ENCODE data around the gene FGR. TPM values are rescaled to one million over a fixed set of nuclear protein-coding genes. Genes with fewer than 3 reads are reported as not detected.
A peak's percentile ranks its signal among the peaks of the same experiment; 100 is the strongest.

Gene FGR
- total and polyA plus RNA-seq, 2 experiments from 2014 or later = not detected

DNA sequence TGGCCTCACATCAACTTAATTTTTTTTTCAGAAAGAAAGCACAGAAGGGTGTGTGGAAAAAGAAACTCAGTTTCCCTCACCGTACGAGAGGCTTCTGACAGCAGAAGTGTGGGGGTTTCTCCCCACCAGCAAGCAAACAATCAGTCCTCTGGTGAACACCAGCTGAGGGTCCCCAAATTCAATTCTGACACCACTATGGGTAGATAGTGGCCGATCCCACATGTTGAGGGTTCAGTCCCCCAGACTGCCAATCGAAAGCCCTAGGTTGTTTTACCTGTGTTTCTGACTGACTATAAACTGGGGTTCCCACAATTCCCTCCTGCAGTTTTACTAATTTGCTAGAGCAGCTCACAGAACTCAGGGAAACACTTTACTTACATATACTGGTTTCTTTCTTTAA is 34.9 kb upstream of the FGR start:
- Histone ChIP-seq H3K4me3 (no peak overlapping the region), H3K9me3 (ENCODE audit: low read depth) (no peaks in the 10 kb centered on the region), H2AFZ (peak overlapping the region; percentile 93), H3K4me2 (ENCODE audit: unreplicated experiment) (peak overlapping the region; percentile 75), H3K79me2 (ENCODE audit: insufficient read depth) (no peaks in the 10 kb centered on the region), H3K36me3 (ENCODE audit: low read depth) (no peaks in the 10 kb centered on the region), H4K20me1 (ENCODE audit: insufficient read depth) (no peaks in the 10 kb centered on the region), H3K4me1 (ENCODE audit: insufficient read depth) (peaks cover 12% of the 10 kb centered on the region), H3K9ac (no peak overlapping the region), H3K9me2 (ENCODE audit: insufficient read depth) (no peaks in the 10 kb centered on the region), H3F3A (ENCODE audit: insufficient read depth) (peaks cover 19% of the 10 kb centered on the region), H3K27ac (no peak overlapping the region), H3K27me3 (replicated peaks; ENCODE audit: insufficient read depth) (no peaks in the 10 kb centered on the region)
- DNase-seq = no peak
- in situ Hi-C loops (cut with MboI) = loop anchor here (5.0 kb wide), 1 partner anchor 63 kb away; no protein-coding TSS in a partner anchor
- WGBS, 2 experiments (ENCODE audit: low coverage in 1 of 2, low lambda C conversion rate in 2 of 2, missing lambda C conversion rate in 2 of 2) = 64 to 66% methylated on average over 4 of the region's 4 CpGs
- TF ChIP-seq EZH2 (IDR thresholded peaks at IDR 0.05; ENCODE audit: insufficient read depth, poor library complexity, severe bottlenecking) (no peak), EZH2phosphoT487 (IDR thresholded peaks at IDR 0.05; ENCODE audit: insufficient read depth, low read depth) (no peak)

DNA sequence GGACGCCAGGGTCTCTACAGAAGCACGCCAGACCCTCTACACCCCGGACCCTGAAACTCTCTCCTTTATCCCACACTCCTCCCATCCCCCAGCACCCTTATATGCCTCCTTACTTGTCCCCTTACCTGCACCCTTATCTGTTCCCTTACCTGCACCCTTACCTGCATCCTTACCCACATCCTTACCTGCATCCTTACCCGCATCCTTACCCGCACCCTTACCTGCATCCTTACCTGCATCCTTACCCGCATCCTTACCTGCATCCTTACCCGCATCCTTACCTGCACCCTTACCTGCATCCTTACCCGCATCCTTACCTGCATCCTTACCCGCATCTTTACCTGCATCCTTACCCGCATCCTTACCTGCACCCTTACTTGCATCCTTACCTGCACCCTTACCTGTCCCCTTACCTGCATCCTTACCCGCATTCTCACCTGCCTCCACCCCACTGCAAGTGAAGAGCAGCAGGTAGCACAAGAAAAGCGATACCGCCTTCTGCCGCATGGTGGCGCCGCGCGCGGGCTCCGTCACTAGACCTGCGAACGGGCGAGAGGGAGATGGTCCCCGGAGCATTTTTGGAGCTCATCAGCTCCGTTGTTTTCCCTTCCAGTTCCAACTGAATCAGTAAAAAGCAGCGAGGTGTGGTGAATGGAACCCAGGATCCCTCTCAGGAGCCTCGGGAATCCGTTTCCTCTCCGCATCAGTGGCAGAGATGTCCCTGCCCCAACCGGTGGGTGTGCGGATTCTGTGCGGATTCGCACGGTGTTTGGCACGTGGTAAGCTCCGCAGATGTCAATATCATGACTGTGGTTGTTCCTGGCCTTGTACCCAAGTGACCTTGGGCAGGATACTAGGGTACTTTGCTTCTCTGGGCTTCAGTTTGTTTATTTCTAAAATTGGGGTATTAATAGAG is 34.1 kb upstream of the FGR start:
- Histone ChIP-seq H3K9ac (peak overlapping the region; percentile 39), H3K36me3 (ENCODE audit: low read depth) (no peaks in the 10 kb centered on the region)

DNA sequence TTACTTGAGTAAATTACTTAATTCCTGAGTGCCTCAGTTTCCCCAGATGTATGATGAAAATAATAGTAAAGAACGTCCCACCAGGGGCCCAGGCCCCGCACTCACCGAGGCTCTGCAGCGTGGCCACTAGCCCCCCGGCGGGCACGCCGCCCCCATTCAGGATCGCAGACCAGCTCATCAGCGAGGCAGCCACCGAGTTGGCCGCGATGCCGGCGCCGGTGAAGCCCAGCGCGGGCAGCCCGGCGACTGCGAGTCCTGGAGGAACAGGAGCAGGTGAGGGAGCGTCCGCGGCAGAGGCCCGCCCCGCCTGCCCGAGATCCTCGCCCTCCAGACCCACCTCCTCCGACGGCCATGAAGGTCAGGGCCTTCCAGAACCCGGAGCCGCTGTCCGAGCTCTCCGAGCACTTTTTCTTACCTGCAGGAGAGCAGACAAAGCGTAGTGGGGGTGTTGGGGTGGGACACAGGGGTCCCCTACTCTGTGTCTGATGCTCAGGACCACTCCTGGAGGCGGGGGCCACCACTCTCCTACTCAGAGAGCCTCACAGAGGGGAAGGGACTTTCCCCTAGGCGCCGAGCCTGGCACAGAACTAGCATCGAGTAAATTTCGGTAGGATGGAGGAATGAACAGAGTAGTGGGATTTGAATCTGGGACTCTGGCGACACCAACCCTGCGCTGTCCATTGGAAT is 33.3 kb upstream of the FGR start:
- Histone ChIP-seq H3K9ac (no peak overlapping the region), H3K27ac (no peak overlapping the region), H3K4me2 (ENCODE audit: unreplicated experiment) (no peak overlapping the region), H3K36me3 (ENCODE audit: low read depth) (no peaks in the 10 kb centered on the region), H3K9me3 (ENCODE audit: low read depth) (no peaks in the 10 kb centered on the region), H2AFZ (no peak overlapping the region), H4K20me1 (ENCODE audit: insufficient read depth) (no peaks in the 10 kb centered on the region), H3K27me3 (replicated peaks; ENCODE audit: insufficient read depth) (no peaks in the 10 kb centered on the region), H3F3A (ENCODE audit: insufficient read depth) (peaks cover 17% of the 10 kb centered on the region), H3K4me3 (no peak overlapping the region), H3K79me2 (ENCODE audit: insufficient read depth) (no peaks in the 10 kb centered on the region), H3K4me1 (ENCODE audit: insufficient read depth) (peaks cover 12% of the 10 kb centered on the region), H3K9me2 (ENCODE audit: insufficient read depth) (no peaks in the 10 kb centered on the region)
- TF ChIP-seq EZH2phosphoT487 (IDR thresholded peaks at IDR 0.05; ENCODE audit: insufficient read depth, low read depth) (no peak), EZH2 (IDR thresholded peaks at IDR 0.05; ENCODE audit: insufficient read depth, poor library complexity, severe bottlenecking) (no peak)
- in situ Hi-C loops (cut with MboI) = loop anchor here (5.0 kb wide), 1 partner anchor 61 kb away; no protein-coding TSS in a partner anchor
- DNase-seq = no peak
- 84 to 92% methylated on average over 32 to 42 of the region's 42 CpGs for WGBS, 2 experiments (ENCODE audit: low coverage in 1 of 2, low lambda C conversion rate in 2 of 2, missing lambda C conversion rate in 2 of 2)

More for the DNA sequence above, 34.1 kb upstream of the FGR start:
- H3K4me1 ChIP-seq (ENCODE audit: insufficient read depth) = peaks cover 12% of the 10 kb centered on the region
- H3K9me3 ChIP-seq (ENCODE audit: low read depth) = no peaks in the 10 kb centered on the region
- no peaks in the 10 kb centered on the region for H3K79me2 ChIP-seq (ENCODE audit: insufficient read depth)
- peak overlapping the region; percentile 75 for H3K4me2 ChIP-seq (ENCODE audit: unreplicated experiment)
- H3K9me2 ChIP-seq (ENCODE audit: insufficient read depth) = no peaks in the 10 kb centered on the region
- peak overlapping the region; percentile 66 for H3K4me3 ChIP-seq
- peaks cover 19% of the 10 kb centered on the region for H3F3A ChIP-seq (ENCODE audit: insufficient read depth)
- in situ Hi-C loops (cut with MboI) = loop anchor here (5.0 kb wide), 1 partner anchor 62 kb away; no protein-coding TSS in a partner anchor
- DNase-seq = peak; percentile 64
- 9 to 11% methylated on average over 36 of the region's 36 CpGs for WGBS, 2 experiments (ENCODE audit: low coverage in 1 of 2, low lambda C conversion rate in 2 of 2, missing lambda C conversion rate in 2 of 2)
- no peaks in the 10 kb centered on the region for H4K20me1 ChIP-seq (ENCODE audit: insufficient read depth)
- TF ChIP-seq EZH2phosphoT487 (IDR thresholded peaks at IDR 0.05; ENCODE audit: insufficient read depth, low read depth) = no peak
- no peak for TF ChIP-seq EZH2 (IDR thresholded peaks at IDR 0.05; ENCODE audit: insufficient read depth, poor library complexity, severe bottlenecking)
- no peaks in the 10 kb centered on the region for H3K27me3 ChIP-seq (replicated peaks; ENCODE audit: insufficient read depth)
- peak overlapping the region; percentile 93 for H2AFZ ChIP-seq
- no peak overlapping the region for H3K27ac ChIP-seq

DNA sequence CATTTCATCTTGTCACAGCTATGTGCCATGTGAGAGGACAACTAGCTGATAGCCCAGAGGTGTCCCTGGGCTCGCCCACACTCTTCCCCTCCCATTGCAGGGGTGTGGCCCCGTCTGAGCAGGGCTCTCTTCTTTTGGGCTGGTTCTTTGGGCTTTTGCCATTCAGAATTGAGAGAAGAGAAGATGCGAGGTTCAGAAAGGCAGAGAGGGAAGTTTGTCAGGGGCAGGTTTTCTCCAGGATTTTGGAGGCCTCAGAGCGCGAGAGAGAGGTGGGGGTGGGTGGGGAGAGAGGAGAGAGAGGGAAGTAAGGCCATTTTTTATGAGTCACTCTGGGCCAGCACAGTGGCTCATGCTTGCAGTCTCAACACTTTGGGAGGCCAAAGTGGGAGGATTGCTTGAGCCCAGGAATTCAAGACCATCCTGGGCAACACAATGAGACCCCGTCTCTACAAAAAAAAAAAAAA is 31.8 kb upstream of the FGR start:
- Histone ChIP-seq H4K20me1 (ENCODE audit: insufficient read depth) (no peaks in the 10 kb centered on the region), H3K9me3 (ENCODE audit: low read depth) (no peaks in the 10 kb centered on the region), H3K36me3 (ENCODE audit: low read depth) (no peaks in the 10 kb centered on the region), H3K27ac (no peak overlapping the region), H3K4me2 (ENCODE audit: unreplicated experiment) (no peak overlapping the region), H3K79me2 (ENCODE audit: insufficient read depth) (no peaks in the 10 kb centered on the region), H3F3A (ENCODE audit: insufficient read depth) (peaks cover 5% of the 10 kb centered on the region), H3K4me3 (no peak overlapping the region), H3K9ac (no peak overlapping the region), H3K4me1 (ENCODE audit: insufficient read depth) (peaks cover 4% of the 10 kb centered on the region; the same call in 1 of the 2 replicates), H2AFZ (no peak overlapping the region), H3K9me2 (ENCODE audit: insufficient read depth) (no peaks in the 10 kb centered on the region), H3K27me3 (replicated peaks; ENCODE audit: insufficient read depth) (no peaks in the 10 kb centered on the region)
- no peak for TF ChIP-seq EZH2 (IDR thresholded peaks at IDR 0.05; ENCODE audit: insufficient read depth, poor library complexity, severe bottlenecking)
- TF ChIP-seq EZH2phosphoT487 (IDR thresholded peaks at IDR 0.05; ENCODE audit: insufficient read depth, low read depth) = no peak
- in situ Hi-C loops (cut with MboI) = loop anchor here (5.0 kb wide), 1 partner anchor 60 kb away; no protein-coding TSS in a partner anchor
- 58 to 63% methylated on average over 6 of the region's 6 CpGs for WGBS, 2 experiments (ENCODE audit: low coverage in 1 of 2, low lambda C conversion rate in 2 of 2, missing lambda C conversion rate in 2 of 2)
- DNase-seq = peak; percentile 23

Measured in GM23248 (cell line).